SK-N-SH (cell line): ENCODE results near the gene GRK1. TPM values are rescaled to one million over a fixed set of nuclear protein-coding genes. Genes with fewer than 3 reads are reported as not detected.

ENCODE experiments used
- CTCF ChIA-PET: fragments of 300-600, 350-600 bp; formaldehyde crosslinking; extraction: SDS; loops from one replicate; lab custom pipeline; 2021; lab: Yijun Ruan, JAX
- POLR2A ChIA-PET: fragments of 350-600 bp; sonication (Branson Sonifier 250); formaldehyde crosslinking; extraction: SDS; loops from one replicate; lab custom pipeline; 2020; ENCODE audit warnings: antibody characterized with exemption, inconsistent platforms; lab: Yijun Ruan, JAX
- DNase-seq: peaks from one replicate; pipeline ENCODE4 v3.0.0; 2012
- H2AFZ ChIP-seq: fragments of 200-600 bp; sonication (generic); 2 replicates; pipeline ENCODE4 v1.8.1; 2016; ENCODE audit warnings: antibody characterized with exemption, mild to moderate bottlenecking, low read depth
- H3F3A ChIP-seq: fragments of 200-600 bp; sonication (generic); replicated peaks from 2 replicates; pipeline ENCODE3; 2016; ENCODE audit warnings: antibody characterized with exemption, mild to moderate bottlenecking; ENCODE audit not compliant: insufficient read depth
- H3K27ac ChIP-seq, 2 experiments: fragments of 200-500 bp in 1 of 2; fragments of 200-600 bp in 1 of 2; sonication (Bioruptor generic) in 1 of 2; sonication (generic), shearing (Covaris generic) in 1 of 2; 2 replicates each; pipeline versions ENCODE4 v1.5.1 to v1.6.1; 2014 to 2016; ENCODE audit warnings: low read depth in 2 of 2, inconsistent platforms in 1 of 2, low read length in 1 of 2, mild to moderate bottlenecking in 1 of 2, mixed read lengths in 1 of 2
- H3K27me3 ChIP-seq: fragments of 200-600 bp; sonication (generic), shearing (Covaris generic); 2 replicates; pipeline ENCODE4 v1.6.1; 2016; ENCODE audit warnings: mixed run types; ENCODE audit not compliant: insufficient read depth
- H3K36me3 ChIP-seq, 2 experiments: fragments of 200-500 bp in 1 of 2; fragments of 200-600 bp in 1 of 2; sonication (Bioruptor generic) in 1 of 2; sonication (generic) in 1 of 2; replicated peaks in 1 of 2; 2 replicates each; pipeline versions ENCODE3 to v1.5.1; 2014 to 2016; ENCODE audit warnings: low read length in 1 of 2, mild to moderate bottlenecking in 1 of 2; ENCODE audit not compliant: insufficient read depth in 2 of 2, control insufficient read depth in 1 of 2
- H3K4me1 ChIP-seq, 2 experiments: fragments of 200-500 bp in 1 of 2; fragments of 200-600 bp in 1 of 2; sonication (Bioruptor generic) in 1 of 2; sonication (generic), shearing (Covaris generic) in 1 of 2; 2 replicates each; pipeline versions ENCODE4 v1.5.1 to v1.6.1; 2014 to 2016; ENCODE audit warnings: low read depth in 1 of 2, low read length in 1 of 2, mixed run types in 1 of 2; ENCODE audit not compliant: insufficient read depth in 2 of 2, control insufficient read depth in 1 of 2
- H3K4me2 ChIP-seq: fragments of 200-600 bp; sonication (generic), shearing (Covaris generic); 2 replicates; pipeline ENCODE4 v1.6.1; 2017; ENCODE audit warnings: mixed run types
- H3K4me3 ChIP-seq, 2 experiments: fragments of 200-500 bp in 1 of 2; fragments of 200-600 bp in 1 of 2; sonication (Bioruptor generic) in 1 of 2; sonication (generic), shearing (Covaris generic) in 1 of 2; 2 replicates each; pipeline versions ENCODE4 v1.5.1 to v1.8.1; 2014 to 2016; ENCODE audit warnings: low read depth in 2 of 2, inconsistent platforms in 1 of 2, low read length in 1 of 2, mild to moderate bottlenecking in 1 of 2, mixed read lengths in 1 of 2, moderate library complexity in 1 of 2
- H3K79me2 ChIP-seq: fragments of 200-600 bp; sonication (generic); 2 replicates; pipeline ENCODE4 v1.8.1; 2017; ENCODE audit warnings: mild to moderate bottlenecking; ENCODE audit not compliant: insufficient read depth
- H3K9ac ChIP-seq: fragments of 200-600 bp; sonication (generic); 2 replicates; pipeline ENCODE4 v1.6.1; 2017; ENCODE audit warnings: mixed run types
- H3K9me2 ChIP-seq: fragments of 200-600 bp; sonication (generic); 2 replicates; pipeline ENCODE4 v1.6.1; 2017; ENCODE audit warnings: mixed run types
- H3K9me3 ChIP-seq: fragments of 200-600 bp; sonication (generic); 2 replicates; pipeline ENCODE4 v1.6.1; 2017; ENCODE audit warnings: mixed run types, mild to moderate bottlenecking, moderate library complexity
- H4K20me1 ChIP-seq: fragments of 200-600 bp; sonication (generic); 2 replicates; pipeline ENCODE4 v1.6.1; 2017; ENCODE audit warnings: mild to moderate bottlenecking, mixed run types; ENCODE audit not compliant: insufficient read depth
- CHD2 ChIP-seq: fragments of 150-350 bp; IDR thresholded peaks from 2 replicates; pipeline ENCODE4 v1.6.1; 2018; ENCODE audit warnings: low read length; ENCODE audit not compliant: partially characterized antibody
- ELF1 ChIP-seq: IDR thresholded peaks from 2 replicates; pipeline ENCODE4 v1.4.0; 2012
- EZH2phosphoT487 ChIP-seq: fragments of 200-600 bp; sonication (generic); IDR thresholded peaks from 2 replicates; pipeline ENCODE4 v1.6.1; 2017; ENCODE audit warnings: low read depth, mixed run types, mild to moderate bottlenecking, antibody characterized with exemption, moderate library complexity, borderline replicate concordance
- FOSL2 ChIP-seq: IDR thresholded peaks from 2 replicates; pipeline ENCODE4 v1.4.0; 2012; ENCODE audit warnings: low read depth, mild to moderate bottlenecking, moderate library complexity, borderline replicate concordance
- GABPA ChIP-seq: IDR thresholded peaks from 2 replicates; pipeline ENCODE4 v1.4.0; 2012; ENCODE audit warnings: low read depth, mild to moderate bottlenecking
- JUND ChIP-seq: IDR thresholded peaks from 2 replicates; pipeline ENCODE4 v1.4.0; 2012
- MAX ChIP-seq: IDR thresholded peaks from 2 replicates; pipeline ENCODE4 v1.4.0; 2012; ENCODE audit warnings: low read depth
- NFIC ChIP-seq: IDR thresholded peaks from 2 replicates; pipeline ENCODE4 v1.4.0; 2012; ENCODE audit warnings: borderline replicate concordance
- NRF1 ChIP-seq: IDR thresholded peaks from 2 replicates; pipeline ENCODE4 v1.6.1; 2012; ENCODE audit warnings: low read depth, mild to moderate bottlenecking, low read length
- POLR2AphosphoS5 ChIP-seq: IDR thresholded peaks from 2 replicates; pipeline ENCODE4 v1.6.1; 2012; ENCODE audit warnings: low read depth, low read length
- RAD21 ChIP-seq: IDR thresholded peaks from 2 replicates; pipeline ENCODE4 v1.6.1; 2012; ENCODE audit warnings: mild to moderate bottlenecking, low read length
- RCOR1 ChIP-seq: fragments of 150-350 bp; IDR thresholded peaks from 2 replicates; pipeline ENCODE4 v1.6.1; 2017; ENCODE audit warnings: antibody characterized with exemption, low read length
- RFX5 ChIP-seq: IDR thresholded peaks from 2 replicates; pipeline ENCODE4 v1.6.1; 2012; ENCODE audit warnings: mild to moderate bottlenecking, improper control_type of control experiment, low read length
- SMC3 ChIP-seq: IDR thresholded peaks from 2 replicates; pipeline ENCODE4 v1.6.1; 2012; ENCODE audit warnings: low read depth, low read length, improper control_type of control experiment
- TAF1 ChIP-seq: IDR thresholded peaks from 2 replicates; pipeline ENCODE4 v1.6.1; 2012; ENCODE audit warnings: low read depth, mild to moderate bottlenecking, low read length, moderate library complexity, borderline replicate concordance
- TCF12 ChIP-seq: IDR thresholded peaks from 2 replicates; pipeline ENCODE4 v1.4.0; 2012
- USF2 ChIP-seq: fragments of 150-350 bp; IDR thresholded peaks from 2 replicates; pipeline ENCODE4 v1.6.1; 2017; ENCODE audit warnings: antibody characterized with exemption, low read length, low read depth, borderline replicate concordance
- YY1 ChIP-seq: IDR thresholded peaks from 2 replicates; pipeline ENCODE4 v1.4.0; 2012; ENCODE audit warnings: low read depth, mild to moderate bottlenecking
- WGBS: methylation state at CpG from one replicate; pipeline ENCODE4 v1.1.6; 2017; ENCODE audit warnings: low lambda C conversion rate; 5-methylcytosine and 5-hydroxymethylcytosine counted together
- polyA plus RNA-seq, 3 experiments: library from polyadenylated mRNA; depleted of rRNA; stranded (reverse); fragments of >200 nt; gene quantifications; 2 replicates each; pipeline ENCODE4 v1.2.3, GENCODE V29; 2012
- TF ChIP-seq, protein P1 (sequence below): fragments of 150-350 bp; IDR thresholded peaks from 2 replicates; pipeline ENCODE4 v1.6.1; 2016; ENCODE audit warnings: mild to moderate bottlenecking, low read depth, low read length
- TF ChIP-seq, protein P2 (sequence below): IDR thresholded peaks from 2 replicates; pipeline ENCODE4; 2012

GRK1 gene
- polyA plus RNA-seq, 1 of the 3 experiments (the other 2 are of a cell fraction) = 0.12 TPM

- Histone ChIP-seq H3K9ac (no peak overlapping the region), H2AFZ (no peak overlapping the region), H3K9me3 (no peaks in the 10 kb centered on the region), H3K4me3 (no peak overlapping the region), H3K27me3 (no peaks in the 10 kb centered on the region), H3F3A (peaks cover 5% of the 10 kb centered on the region), H4K20me1 (no peaks in the 10 kb centered on the region), H3K36me3 (no peaks in the 10 kb centered on the region), H3K4me1 (peaks cover 0 to 10% of the 10 kb centered on the region in 2 experiments; a peak in 1 of 4 replicates), H3K4me2 (no peak overlapping the region), H3K9me2 (no peaks in the 10 kb centered on the region), H3K27ac (no peak overlapping the region), H3K79me2 (no peaks in the 10 kb centered on the region)
- 91% methylated on average over 10 of the region's 11 CpGs for WGBS
- no peak for DNase-seq
- TF ChIP-seq TAF1 = no peak
- TF ChIP-seq TCF12 = no peak
- TF ChIP-seq RAD21 = no peak
- TF ChIP-seq, protein P1, sequence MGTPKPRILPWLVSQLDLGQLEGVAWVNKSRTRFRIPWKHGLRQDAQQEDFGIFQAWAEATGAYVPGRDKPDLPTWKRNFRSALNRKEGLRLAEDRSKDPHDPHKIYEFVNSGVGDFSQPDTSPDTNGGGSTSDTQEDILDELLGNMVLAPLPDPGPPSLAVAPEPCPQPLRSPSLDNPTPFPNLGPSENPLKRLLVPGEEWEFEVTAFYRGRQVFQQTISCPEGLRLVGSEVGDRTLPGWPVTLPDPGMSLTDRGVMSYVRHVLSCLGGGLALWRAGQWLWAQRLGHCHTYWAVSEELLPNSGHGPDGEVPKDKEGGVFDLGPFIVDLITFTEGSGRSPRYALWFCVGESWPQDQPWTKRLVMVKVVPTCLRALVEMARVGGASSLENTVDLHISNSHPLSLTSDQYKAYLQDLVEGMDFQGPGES = no peak
- TF ChIP-seq ELF1 = no peak
- no peak for TF ChIP-seq MAX
- no peak for TF ChIP-seq EZH2phosphoT487
- TF ChIP-seq, protein P2, sequence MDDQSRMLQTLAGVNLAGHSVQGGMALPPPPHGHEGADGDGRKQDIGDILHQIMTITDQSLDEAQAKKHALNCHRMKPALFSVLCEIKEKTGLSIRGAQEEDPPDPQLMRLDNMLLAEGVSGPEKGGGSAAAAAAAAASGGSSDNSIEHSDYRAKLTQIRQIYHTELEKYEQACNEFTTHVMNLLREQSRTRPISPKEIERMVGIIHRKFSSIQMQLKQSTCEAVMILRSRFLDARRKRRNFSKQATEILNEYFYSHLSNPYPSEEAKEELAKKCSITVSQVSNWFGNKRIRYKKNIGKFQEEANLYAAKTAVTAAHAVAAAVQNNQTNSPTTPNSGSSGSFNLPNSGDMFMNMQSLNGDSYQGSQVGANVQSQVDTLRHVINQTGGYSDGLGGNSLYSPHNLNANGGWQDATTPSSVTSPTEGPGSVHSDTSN = no peak
- no peak for TF ChIP-seq FOSL2
- TF ChIP-seq JUND = no peak
- no peak for TF ChIP-seq NRF1
- no peak for TF ChIP-seq POLR2AphosphoS5
- no peak for TF ChIP-seq SMC3
- no peak for TF ChIP-seq USF2
- TF ChIP-seq GABPA = no peak
- no peak for TF ChIP-seq YY1
- TF ChIP-seq RCOR1 = no peak
- no peak for TF ChIP-seq RFX5
- TF ChIP-seq NFIC = no peak
- TF ChIP-seq CHD2 = no peak
- CTCF ChIA-PET = no interaction called here
- POLR2A ChIA-PET = no interaction called here
Measured at GRCh38 chr13:113762538-113762937, 95.5 kb downstream of the GRK1 start.
